GM12872 (cell line): ENCODE measurements around the gene APOBEC3F.

Experiments
- CTCF ChIP-seq: IDR thresholded peaks from 3 replicates; pipeline ENCODE4 v1.5.1; 2011; ENCODE audit warnings: low read depth, mild to moderate bottlenecking, low read length, moderate library complexity; ENCODE audit not compliant: insufficient read depth

APOBEC3F gene

GRCh38 chr22:39098026-39098425, 57.4 kb downstream of the APOBEC3F start:
- no peak for TF ChIP-seq CTCF

- TF ChIP-seq CTCF = no peak
Observed at GRCh38 chr22:39098576-39098975, 57.9 kb downstream of the APOBEC3F start.

- TF ChIP-seq CTCF = no peak
Observed at GRCh38 chr22:39101226-39101625, 60.6 kb downstream of the APOBEC3F start.

- no peak for TF ChIP-seq CTCF
Observed at GRCh38 chr22:39103431-39103830, 62.8 kb downstream of the APOBEC3F start.
